ENCODE measurements around the gene CRACDL.

CRACDL gene

DNA sequence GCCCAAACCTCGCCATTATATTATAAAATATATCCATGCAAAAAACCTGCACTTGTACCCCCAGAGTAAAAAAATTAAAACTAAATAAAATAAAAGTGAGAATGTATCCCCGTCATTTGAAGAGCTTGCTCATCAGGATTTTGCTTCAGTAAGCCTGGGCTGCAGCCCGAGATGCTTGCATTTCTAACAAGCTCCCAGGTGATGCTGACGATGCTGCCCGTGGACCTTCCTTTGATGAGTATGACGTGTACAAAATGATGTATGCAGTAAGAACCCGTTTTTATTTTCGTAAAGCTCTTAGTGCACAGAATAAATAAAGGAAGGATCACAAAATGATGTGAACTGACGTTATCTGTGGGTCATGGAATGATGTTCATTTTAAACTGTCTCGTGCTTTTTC is 63.5 kb downstream of the CRACDL start:
- TF ChIP-seq CREB1 (IDR thresholded peaks at IDR 0.05; ENCODE audit: low read depth) (no peak), EGR1 (IDR thresholded peaks at IDR 0.05) (no peak), CEBPB (IDR thresholded peaks at IDR 0.05) (no peak), TAF1 (IDR thresholded peaks at IDR 0.05; ENCODE audit: low read depth) (no peak), NFIC (IDR thresholded peaks at IDR 0.05) (no peak), RAD21 (IDR thresholded peaks at IDR 0.05; ENCODE audit: low read depth) (no peak), FOXM1 (IDR thresholded peaks at IDR 0.05; ENCODE audit: borderline replicate concordance, low read depth) (no peak), USF1 (IDR thresholded peaks at IDR 0.05) (no peak), TCF12 (IDR thresholded peaks at IDR 0.05; ENCODE audit: low read depth) (no peak), YY1 (IDR thresholded peaks at IDR 0.05; ENCODE audit: low read depth) (no peak), ZBTB7A (IDR thresholded peaks at IDR 0.05; ENCODE audit: low read depth) (no peak), TEAD4 (IDR thresholded peaks at IDR 0.05) (no peak), EP300 (IDR thresholded peaks at IDR 0.05; ENCODE audit: borderline replicate concordance) (no peak)
- TF ChIP-seq, protein P1, sequence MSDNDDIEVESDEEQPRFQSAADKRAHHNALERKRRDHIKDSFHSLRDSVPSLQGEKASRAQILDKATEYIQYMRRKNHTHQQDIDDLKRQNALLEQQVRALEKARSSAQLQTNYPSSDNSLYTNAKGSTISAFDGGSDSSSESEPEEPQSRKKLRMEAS (IDR thresholded peaks at IDR 0.05) = no peak
- TF ChIP-seq, protein P2, sequence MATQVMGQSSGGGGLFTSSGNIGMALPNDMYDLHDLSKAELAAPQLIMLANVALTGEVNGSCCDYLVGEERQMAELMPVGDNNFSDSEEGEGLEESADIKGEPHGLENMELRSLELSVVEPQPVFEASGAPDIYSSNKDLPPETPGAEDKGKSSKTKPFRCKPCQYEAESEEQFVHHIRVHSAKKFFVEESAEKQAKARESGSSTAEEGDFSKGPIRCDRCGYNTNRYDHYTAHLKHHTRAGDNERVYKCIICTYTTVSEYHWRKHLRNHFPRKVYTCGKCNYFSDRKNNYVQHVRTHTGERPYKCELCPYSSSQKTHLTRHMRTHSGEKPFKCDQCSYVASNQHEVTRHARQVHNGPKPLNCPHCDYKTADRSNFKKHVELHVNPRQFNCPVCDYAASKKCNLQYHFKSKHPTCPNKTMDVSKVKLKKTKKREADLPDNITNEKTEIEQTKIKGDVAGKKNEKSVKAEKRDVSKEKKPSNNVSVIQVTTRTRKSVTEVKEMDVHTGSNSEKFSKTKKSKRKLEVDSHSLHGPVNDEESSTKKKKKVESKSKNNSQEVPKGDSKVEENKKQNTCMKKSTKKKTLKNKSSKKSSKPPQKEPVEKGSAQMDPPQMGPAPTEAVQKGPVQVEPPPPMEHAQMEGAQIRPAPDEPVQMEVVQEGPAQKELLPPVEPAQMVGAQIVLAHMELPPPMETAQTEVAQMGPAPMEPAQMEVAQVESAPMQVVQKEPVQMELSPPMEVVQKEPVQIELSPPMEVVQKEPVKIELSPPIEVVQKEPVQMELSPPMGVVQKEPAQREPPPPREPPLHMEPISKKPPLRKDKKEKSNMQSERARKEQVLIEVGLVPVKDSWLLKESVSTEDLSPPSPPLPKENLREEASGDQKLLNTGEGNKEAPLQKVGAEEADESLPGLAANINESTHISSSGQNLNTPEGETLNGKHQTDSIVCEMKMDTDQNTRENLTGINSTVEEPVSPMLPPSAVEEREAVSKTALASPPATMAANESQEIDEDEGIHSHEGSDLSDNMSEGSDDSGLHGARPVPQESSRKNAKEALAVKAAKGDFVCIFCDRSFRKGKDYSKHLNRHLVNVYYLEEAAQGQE (IDR thresholded peaks at IDR 0.05; ENCODE audit: low read depth) = no peak

DNA sequence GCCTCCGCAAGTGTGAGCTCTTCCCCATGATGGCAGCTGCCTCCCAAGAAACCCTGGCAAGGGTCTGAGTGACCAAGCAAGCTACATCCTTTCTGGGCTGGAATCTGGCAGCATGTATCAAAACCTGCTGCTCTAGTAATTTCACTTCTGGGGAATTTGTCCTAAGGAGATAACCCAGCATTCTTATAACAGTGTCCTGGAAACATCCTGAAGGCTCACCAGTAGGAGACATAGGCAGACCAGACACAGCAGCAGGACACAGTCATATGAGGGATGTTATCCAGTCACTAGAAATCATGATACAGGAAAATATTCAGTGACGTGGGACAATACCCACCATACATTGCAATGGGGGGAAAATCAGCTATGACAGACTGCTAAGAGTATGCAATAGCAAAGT is 64.5 kb downstream of the CRACDL start:
- TF ChIP-seq TCF12 (IDR thresholded peaks at IDR 0.05; ENCODE audit: low read depth) (no peak), TAF1 (IDR thresholded peaks at IDR 0.05; ENCODE audit: low read depth) (no peak), USF1 (IDR thresholded peaks at IDR 0.05) (no peak), FOXM1 (IDR thresholded peaks at IDR 0.05; ENCODE audit: borderline replicate concordance, low read depth) (no peak), EGR1 (IDR thresholded peaks at IDR 0.05) (no peak), EP300 (IDR thresholded peaks at IDR 0.05; ENCODE audit: borderline replicate concordance) (no peak), RAD21 (IDR thresholded peaks at IDR 0.05; ENCODE audit: low read depth) (no peak), TEAD4 (IDR thresholded peaks at IDR 0.05) (no peak), CREB1 (IDR thresholded peaks at IDR 0.05; ENCODE audit: low read depth) (no peak), YY1 (IDR thresholded peaks at IDR 0.05; ENCODE audit: low read depth) (no peak), CEBPB (IDR thresholded peaks at IDR 0.05) (no peak), ZBTB7A (IDR thresholded peaks at IDR 0.05; ENCODE audit: low read depth) (no peak), NFIC (IDR thresholded peaks at IDR 0.05) (no peak)
- TF ChIP-seq, protein P2 (IDR thresholded peaks at IDR 0.05; ENCODE audit: low read depth) = no peak
- TF ChIP-seq, protein P1 (IDR thresholded peaks at IDR 0.05) = no peak

DNA sequence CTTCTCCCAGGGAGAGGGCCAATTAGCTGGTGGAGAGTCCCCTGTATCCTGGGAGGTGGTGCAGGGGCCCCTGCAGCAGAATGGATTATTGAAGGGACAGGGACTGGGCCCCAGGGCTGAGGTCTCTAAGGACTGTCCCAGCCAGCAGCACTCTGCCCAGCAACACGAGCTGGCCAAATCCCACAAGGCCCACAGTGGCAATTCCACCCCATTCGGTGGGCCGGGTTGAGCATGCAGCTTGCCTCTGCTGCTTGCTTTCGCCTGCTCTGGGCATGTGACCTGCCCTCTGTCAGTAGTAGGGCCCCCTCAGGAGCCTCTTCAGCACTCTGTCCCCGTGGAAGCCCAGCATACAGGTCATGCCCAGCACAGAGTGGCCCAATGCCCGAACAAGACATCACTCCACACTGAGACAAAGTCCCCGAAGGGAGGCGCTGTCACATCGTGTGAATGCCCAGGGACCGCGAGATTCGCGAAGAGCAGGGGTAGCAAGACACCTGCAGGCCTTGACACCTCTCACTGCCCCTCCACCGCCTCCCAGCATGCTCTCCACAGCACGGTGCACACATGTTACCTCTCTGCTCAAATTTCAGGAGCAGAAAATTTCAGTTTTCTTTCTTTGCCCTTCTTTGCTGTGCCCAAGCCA is 65.4 kb downstream of the CRACDL start:
- TF ChIP-seq ZBTB7A (IDR thresholded peaks at IDR 0.05; ENCODE audit: low read depth) = no peak
- TF ChIP-seq TAF1 (IDR thresholded peaks at IDR 0.05; ENCODE audit: low read depth) = no peak
- no peak for TF ChIP-seq YY1 (IDR thresholded peaks at IDR 0.05; ENCODE audit: low read depth)
- TF ChIP-seq NFIC (IDR thresholded peaks at IDR 0.05) = no peak
- no peak for TF ChIP-seq CEBPB (IDR thresholded peaks at IDR 0.05)
- no peak for TF ChIP-seq CREB1 (IDR thresholded peaks at IDR 0.05; ENCODE audit: low read depth)
- TF ChIP-seq, protein P1 (IDR thresholded peaks at IDR 0.05) = no peak
- no peak for TF ChIP-seq TCF12 (IDR thresholded peaks at IDR 0.05; ENCODE audit: low read depth)
- TF ChIP-seq EP300 (IDR thresholded peaks at IDR 0.05; ENCODE audit: borderline replicate concordance) = no peak
- TF ChIP-seq, protein P2 (IDR thresholded peaks at IDR 0.05; ENCODE audit: low read depth) = no peak

GRCh38 chr2:98869870-98870269 is 66.2 kb downstream of the CRACDL start:
- TF ChIP-seq, protein P2 (IDR thresholded peaks at IDR 0.05; ENCODE audit: low read depth) = no peak
- TF ChIP-seq USF1 (IDR thresholded peaks at IDR 0.05) (peak; percentile 97), EGR1 (IDR thresholded peaks at IDR 0.05) (no peak), NFIC (IDR thresholded peaks at IDR 0.05) (peak; percentile 83), RAD21 (IDR thresholded peaks at IDR 0.05; ENCODE audit: low read depth) (peak; percentile 13; the same call in 1 of the 2 replicates), ZBTB7A (IDR thresholded peaks at IDR 0.05; ENCODE audit: low read depth) (no peak), CEBPB (IDR thresholded peaks at IDR 0.05) (no peak), FOXM1 (IDR thresholded peaks at IDR 0.05; ENCODE audit: borderline replicate concordance, low read depth) (no peak), EP300 (IDR thresholded peaks at IDR 0.05; ENCODE audit: borderline replicate concordance) (peak; percentile 63; the same call in 1 of the 2 replicates), TAF1 (IDR thresholded peaks at IDR 0.05; ENCODE audit: low read depth) (no peak), YY1 (IDR thresholded peaks at IDR 0.05; ENCODE audit: low read depth) (peak; percentile 44; the same call in 1 of the 2 replicates), CREB1 (IDR thresholded peaks at IDR 0.05; ENCODE audit: low read depth) (peak; percentile 55; the same call in 1 of the 2 replicates), TCF12 (IDR thresholded peaks at IDR 0.05; ENCODE audit: low read depth) (peak; percentile 89), TEAD4 (IDR thresholded peaks at IDR 0.05) (peak; percentile 49; the same call in 1 of the 2 replicates)
- TF ChIP-seq, protein P1 (IDR thresholded peaks at IDR 0.05) = peak; percentile 65
